ENCODE data around the gene DUSP2. TPM values are rescaled to one million over a fixed set of nuclear protein-coding genes. Genes with fewer than 3 reads are reported as not detected.
A peak's percentile ranks its signal among the peaks of the same experiment; 100 is the strongest.

Gene DUSP2
- total RNA-seq, 5 donors from 2014 or later (not counting 1 experiment from before 2014, with no cell fraction given), result 37.2 to 437 (median 54.0) TPM

DNA sequence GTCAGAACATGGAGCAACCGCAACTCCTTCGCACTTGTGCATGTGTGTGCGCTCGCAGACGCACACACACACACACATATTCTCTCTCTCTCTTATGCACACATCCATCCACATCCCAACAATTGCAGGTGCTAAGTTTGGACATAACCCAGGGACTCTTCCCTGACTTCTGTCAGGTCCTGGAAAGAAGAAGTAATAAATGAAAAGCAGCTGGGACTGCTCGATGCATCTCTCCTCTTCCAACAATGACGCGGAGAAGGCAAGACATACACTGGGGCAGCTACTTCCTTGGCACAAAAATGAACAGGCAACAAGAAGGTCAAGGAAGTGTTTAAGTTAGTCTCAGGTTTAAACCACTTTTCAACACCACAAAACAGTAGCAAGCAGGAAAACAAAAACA lies 39.7 kb upstream of the DUSP2 start:
- Mint-ChIP-seq H3K4me1 (peaks cover 5 to 9% (median 5%) of the 10 kb centered on the region in 3 donors), H3K27me3 (no peaks in the 10 kb centered on the region), H3K27ac (no peak overlapping the region), H3K4me3 (no peak overlapping the region), H3K9me3 (no peaks in the 10 kb centered on the region), H3K36me3 (peaks cover 39% of the 10 kb centered on the region)
- Histone ChIP-seq H3K4me3 (ENCODE audit: control insufficient read depth in 1 of 2, extremely low read depth in 1 of 2, low read length in 1 of 2) (no peak overlapping the region), H3K27ac (ENCODE audit: low read length) (no peak overlapping the region), H3K27me3 (replicated peaks in 1 of 2; ENCODE audit: control insufficient read depth in 2 of 2, extremely low read depth in 1 of 2, insufficient read depth in 2 of 2, low read length in 1 of 2) (no peaks in the 10 kb centered on the region), H3K9me3 (no peaks in the 10 kb centered on the region), H3K36me3 (ENCODE audit: control insufficient read depth in 2 of 2, extremely low read depth in 1 of 2, insufficient read depth in 1 of 2, low read length in 1 of 2) (peaks cover 4 to 49% of the 10 kb centered on the region in 2 donors), H3K4me1 (ENCODE audit: control insufficient read depth in 1 of 2, extremely low read depth in 1 of 2, insufficient read depth in 2 of 2, low read length in 2 of 2) (peaks cover 0 to 4% of the 10 kb centered on the region in 2 experiments)
- CTCF ChIA-PET, result interaction anchor here in 1 of 2 donors (0.7 kb wide), 1 partner anchor 92 kb away, joined by 3 read pairs; no protein-coding TSS in a partner anchor
- DNase-seq (no peak), ATAC-seq (replicated peaks in 1 of 4) (no peak)
- POLR2A ChIA-PET, result no interaction called here
- no CpG with 5 or more reads among the region's 8 CpGs for WGBS (ENCODE audit: insufficient coverage)

DNA sequence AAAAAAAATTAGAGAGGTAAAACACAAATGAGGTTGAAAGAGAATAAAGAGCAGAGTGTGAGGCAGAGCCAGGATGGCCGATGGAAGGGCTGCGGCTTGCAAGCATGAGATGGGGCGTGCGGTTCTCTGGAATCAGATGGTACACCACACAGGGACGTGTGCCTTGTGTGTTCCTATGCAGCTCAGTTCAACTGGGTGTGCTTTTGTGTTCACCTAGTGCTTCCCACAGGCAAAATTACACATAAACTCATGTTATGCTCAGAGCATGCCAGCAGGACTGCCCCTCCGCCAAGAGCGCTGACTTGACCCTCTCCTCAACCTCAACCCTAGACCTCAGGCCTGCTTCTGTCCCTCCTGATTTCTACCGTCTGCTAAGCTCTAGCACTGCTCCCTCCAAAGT lies 38.9 kb upstream of the DUSP2 start:
- ChIA-PET CTCF (no interaction called here), POLR2A (no interaction called here)
- no peak for DNase-seq
- H3K4me1 ChIP-seq (ENCODE audit: control insufficient read depth in 1 of 2, extremely low read depth in 1 of 2, insufficient read depth in 2 of 2, low read length in 2 of 2), result peaks cover 0 to 7% of the 10 kb centered on the region in 2 experiments
- no peak overlapping the region for H3K27ac ChIP-seq (ENCODE audit: low read length)
- no peak overlapping the region for H3K4me3 ChIP-seq (ENCODE audit: control insufficient read depth in 1 of 2, extremely low read depth in 1 of 2, low read length in 1 of 2)
- Mint-ChIP-seq H3K4me3 (no peak overlapping the region), H3K36me3 (peaks cover 37% of the 10 kb centered on the region), H3K4me1 (peaks cover 5 to 13% (median 5%) of the 10 kb centered on the region in 3 donors), H3K9me3 (no peaks in the 10 kb centered on the region), H3K27me3 (no peaks in the 10 kb centered on the region), H3K27ac (peak overlapping the region in 1 of 2 donors; percentile 48)
- H3K27me3 ChIP-seq (replicated peaks in 1 of 2; ENCODE audit: control insufficient read depth in 2 of 2, extremely low read depth in 1 of 2, insufficient read depth in 2 of 2, low read length in 1 of 2), result no peaks in the 10 kb centered on the region
- H3K9me3 ChIP-seq, result no peaks in the 10 kb centered on the region
- H3K36me3 ChIP-seq (ENCODE audit: control insufficient read depth in 2 of 2, extremely low read depth in 1 of 2, insufficient read depth in 1 of 2, low read length in 1 of 2), result peaks cover 4 to 43% of the 10 kb centered on the region in 2 donors
- ATAC-seq (replicated peaks in 1 of 4), result no peak
- 100% methylated on average over 7 of the region's 8 CpGs for WGBS (ENCODE audit: insufficient coverage)

GRCh38 chr2:96181529-96181928 lies 36.3 kb upstream of the DUSP2 start:
- ChIA-PET CTCF (interaction anchor here in 1 of 2 donors (1.7 kb wide), 1 partner anchor 43 kb away, joined by 4 read pairs; the partner anchor contains the start of gene ASTL), POLR2A (no interaction called here)
- Mint-ChIP-seq H3K36me3 (peaks cover 25% of the 10 kb centered on the region), H3K27me3 (no peaks in the 10 kb centered on the region), H3K4me3 (no peak overlapping the region), H3K4me1 (peaks cover 5 to 13% (median 5%) of the 10 kb centered on the region in 3 donors), H3K27ac (peak overlapping the region in 1 of 2 donors; percentile 45), H3K9me3 (no peaks in the 10 kb centered on the region)
- peaks cover 4 to 25% of the 10 kb centered on the region in 2 donors for H3K36me3 ChIP-seq (ENCODE audit: control insufficient read depth in 2 of 2, extremely low read depth in 1 of 2, insufficient read depth in 1 of 2, low read length in 1 of 2)
- ATAC-seq (replicated peaks in 1 of 4) (no peak), DNase-seq (no peak)
- H3K9me3 ChIP-seq, result no peaks in the 10 kb centered on the region
- H3K4me1 ChIP-seq (ENCODE audit: control insufficient read depth in 1 of 2, extremely low read depth in 1 of 2, insufficient read depth in 2 of 2, low read length in 2 of 2), result peaks cover 0 to 7% of the 10 kb centered on the region in 2 experiments
- WGBS (ENCODE audit: insufficient coverage), result no CpG with 5 or more reads among the region's 5 CpGs
- H3K27ac ChIP-seq (ENCODE audit: low read length), result no peak overlapping the region
- no peaks in the 10 kb centered on the region for H3K27me3 ChIP-seq (replicated peaks in 1 of 2; ENCODE audit: control insufficient read depth in 2 of 2, extremely low read depth in 1 of 2, insufficient read depth in 2 of 2, low read length in 1 of 2)
- no peak overlapping the region for H3K4me3 ChIP-seq (ENCODE audit: control insufficient read depth in 1 of 2, extremely low read depth in 1 of 2, low read length in 1 of 2)

- no peak overlapping the region for H3K27ac Mint-ChIP-seq
- H3K4me3 Mint-ChIP-seq, result no peak overlapping the region
- H3K27me3 ChIP-seq (replicated peaks in 1 of 2; ENCODE audit: control insufficient read depth in 2 of 2, extremely low read depth in 1 of 2, insufficient read depth in 2 of 2, low read length in 1 of 2), result no peaks in the 10 kb centered on the region
- H3K27ac ChIP-seq (ENCODE audit: low read length), result no peak overlapping the region
- CTCF ChIA-PET, result interaction anchor here (0.6 to 1.7 kb wide), 5 partner anchors 23 to 43 kb away, joined by 3 to 4 read pairs (median 4); partner anchors contain the start of gene ASTL (in 2 of the 2)
- peaks cover 5 to 13% (median 5%) of the 10 kb centered on the region in 3 donors for H3K4me1 Mint-ChIP-seq
- H3K36me3 Mint-ChIP-seq, result peaks cover 17% of the 10 kb centered on the region
- H3K9me3 ChIP-seq, result no peaks in the 10 kb centered on the region
- peaks cover 0 to 15% of the 10 kb centered on the region in 2 donors for H3K36me3 ChIP-seq (ENCODE audit: control insufficient read depth in 2 of 2, extremely low read depth in 1 of 2, insufficient read depth in 1 of 2, low read length in 1 of 2)
- ATAC-seq (replicated peaks in 1 of 4) (peak in 1 of 4 experiments; percentile 40), DNase-seq (peak in 1 of 35 experiments; percentile 21)
- no peak overlapping the region for H3K4me3 ChIP-seq (ENCODE audit: control insufficient read depth in 1 of 2, extremely low read depth in 1 of 2, low read length in 1 of 2)
- POLR2A ChIA-PET, result interaction anchor here (0.6 to 0.8 kb wide), 2 partner anchors 50 to 66 kb away, joined by 3 read pairs; no protein-coding TSS in a partner anchor
- no peaks in the 10 kb centered on the region for H3K27me3 Mint-ChIP-seq
- peaks cover 0 to 7% of the 10 kb centered on the region in 2 experiments for H3K4me1 ChIP-seq (ENCODE audit: control insufficient read depth in 1 of 2, extremely low read depth in 1 of 2, insufficient read depth in 2 of 2, low read length in 2 of 2)
- H3K9me3 Mint-ChIP-seq, result no peaks in the 10 kb centered on the region
Measured at GRCh38 chr2:96180521-96180920, 35.3 kb upstream of the DUSP2 start.

GRCh38 chr2:96180002-96180401 lies 34.8 kb upstream of the DUSP2 start:
- WGBS (ENCODE audit: insufficient coverage), result 93% methylated on average over 1 of the region's 1 CpG
- Histone ChIP-seq H3K9me3 (no peaks in the 10 kb centered on the region), H3K27ac (ENCODE audit: low read length) (no peak overlapping the region), H3K27me3 (replicated peaks in 1 of 2; ENCODE audit: control insufficient read depth in 2 of 2, extremely low read depth in 1 of 2, insufficient read depth in 2 of 2, low read length in 1 of 2) (peaks cover 0 to under 1% of the 10 kb centered on the region in 2 experiments), H3K36me3 (ENCODE audit: control insufficient read depth in 2 of 2, extremely low read depth in 1 of 2, insufficient read depth in 1 of 2, low read length in 1 of 2) (peaks cover 0 to 9% of the 10 kb centered on the region in 2 donors), H3K4me1 (ENCODE audit: control insufficient read depth in 1 of 2, extremely low read depth in 1 of 2, insufficient read depth in 2 of 2, low read length in 2 of 2) (peaks cover 0 to 7% of the 10 kb centered on the region in 2 experiments), H3K4me3 (ENCODE audit: control insufficient read depth in 1 of 2, extremely low read depth in 1 of 2, low read length in 1 of 2) (no peak overlapping the region)
- Mint-ChIP-seq H3K4me3 (no peak overlapping the region), H3K9me3 (no peaks in the 10 kb centered on the region), H3K27ac (no peak overlapping the region), H3K27me3 (no peaks in the 10 kb centered on the region), H3K4me1 (peaks cover 5 to 13% (median 5%) of the 10 kb centered on the region in 3 donors), H3K36me3 (peaks cover 12% of the 10 kb centered on the region)
- ChIA-PET CTCF (interaction anchor here (0.6 to 1.7 kb wide), 3 partner anchors 28 to 42 kb away, joined by 3 to 4 read pairs (median 4); partner anchors contain the start of gene ASTL (in 2 of the 2)), POLR2A (interaction anchor here in 1 of 2 donors (0.8 kb wide), 1 partner anchor 66 kb away, joined by 3 read pairs; no protein-coding TSS in a partner anchor)
- ATAC-seq (replicated peaks in 1 of 4), result no peak
- DNase-seq, result no peak

DNA sequence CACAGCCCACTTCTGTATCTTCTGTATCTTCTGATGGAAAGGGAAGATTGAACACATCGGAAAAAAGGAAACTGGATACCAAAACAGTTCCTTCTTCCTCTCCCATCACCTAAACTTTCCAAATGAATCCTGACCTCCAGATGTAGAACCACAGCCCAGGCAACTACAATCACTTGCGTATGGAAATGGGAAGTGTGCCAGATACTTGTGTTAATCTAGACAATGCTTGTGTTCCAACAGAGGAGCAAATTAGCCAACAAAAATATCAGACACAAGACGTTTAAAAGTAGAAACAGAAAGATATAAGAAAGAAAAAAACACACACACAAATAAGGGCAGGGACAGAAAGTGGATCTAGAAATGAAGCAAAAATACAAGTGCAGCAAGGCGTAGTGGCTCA lies 31.4 kb upstream of the DUSP2 start:
- no peak for DNase-seq
- Histone ChIP-seq H3K4me1 (ENCODE audit: control insufficient read depth in 1 of 2, extremely low read depth in 1 of 2, insufficient read depth in 2 of 2, low read length in 2 of 2) (peaks cover 3 to 15% of the 10 kb centered on the region in 2 experiments), H3K27ac (ENCODE audit: low read length) (no peak overlapping the region), H3K9me3 (no peaks in the 10 kb centered on the region), H3K36me3 (ENCODE audit: control insufficient read depth in 2 of 2, extremely low read depth in 1 of 2, insufficient read depth in 1 of 2, low read length in 1 of 2) (no peaks in the 10 kb centered on the region), H3K4me3 (ENCODE audit: control insufficient read depth in 1 of 2, extremely low read depth in 1 of 2, low read length in 1 of 2) (no peak overlapping the region), H3K27me3 (replicated peaks in 1 of 2; ENCODE audit: control insufficient read depth in 2 of 2, extremely low read depth in 1 of 2, insufficient read depth in 2 of 2, low read length in 1 of 2) (peaks cover 0 to 3% of the 10 kb centered on the region in 2 experiments)
- no peak overlapping the region for H3K4me3 Mint-ChIP-seq
- no peaks in the 10 kb centered on the region for H3K36me3 Mint-ChIP-seq
- ChIA-PET POLR2A (no interaction called here), CTCF (interaction anchor here (0.7 to 5.8 kb wide), 4 partner anchors 33 to 65 kb away, joined by 5 to 76 read pairs (median 20); partner anchors contain the start of genes ASTL (in 1 of the 2) and DUSP2 (in 1 of the 2))
- H3K9me3 Mint-ChIP-seq, result no peaks in the 10 kb centered on the region
- peaks cover 11 to 20% (median 16%) of the 10 kb centered on the region in 3 donors for H3K4me1 Mint-ChIP-seq
- 100% methylated on average over 1 of the region's 4 CpGs for WGBS (ENCODE audit: insufficient coverage)
- no peak overlapping the region for H3K27ac Mint-ChIP-seq
- no peaks in the 10 kb centered on the region for H3K27me3 Mint-ChIP-seq
- ATAC-seq (replicated peaks in 1 of 4), result no peak
